ENCODE data around the gene RCL1. TPM values are rescaled to one million over a fixed set of nuclear protein-coding genes. Genes with fewer than 3 reads are reported as not detected.

The RCL1 gene, protein sequence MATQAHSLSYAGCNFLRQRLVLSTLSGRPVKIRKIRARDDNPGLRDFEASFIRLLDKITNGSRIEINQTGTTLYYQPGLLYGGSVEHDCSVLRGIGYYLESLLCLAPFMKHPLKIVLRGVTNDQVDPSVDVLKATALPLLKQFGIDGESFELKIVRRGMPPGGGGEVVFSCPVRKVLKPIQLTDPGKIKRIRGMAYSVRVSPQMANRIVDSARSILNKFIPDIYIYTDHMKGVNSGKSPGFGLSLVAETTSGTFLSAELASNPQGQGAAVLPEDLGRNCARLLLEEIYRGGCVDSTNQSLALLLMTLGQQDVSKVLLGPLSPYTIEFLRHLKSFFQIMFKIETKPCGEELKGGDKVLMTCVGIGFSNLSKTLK
- total RNA-seq = 30.7 TPM

DNA sequence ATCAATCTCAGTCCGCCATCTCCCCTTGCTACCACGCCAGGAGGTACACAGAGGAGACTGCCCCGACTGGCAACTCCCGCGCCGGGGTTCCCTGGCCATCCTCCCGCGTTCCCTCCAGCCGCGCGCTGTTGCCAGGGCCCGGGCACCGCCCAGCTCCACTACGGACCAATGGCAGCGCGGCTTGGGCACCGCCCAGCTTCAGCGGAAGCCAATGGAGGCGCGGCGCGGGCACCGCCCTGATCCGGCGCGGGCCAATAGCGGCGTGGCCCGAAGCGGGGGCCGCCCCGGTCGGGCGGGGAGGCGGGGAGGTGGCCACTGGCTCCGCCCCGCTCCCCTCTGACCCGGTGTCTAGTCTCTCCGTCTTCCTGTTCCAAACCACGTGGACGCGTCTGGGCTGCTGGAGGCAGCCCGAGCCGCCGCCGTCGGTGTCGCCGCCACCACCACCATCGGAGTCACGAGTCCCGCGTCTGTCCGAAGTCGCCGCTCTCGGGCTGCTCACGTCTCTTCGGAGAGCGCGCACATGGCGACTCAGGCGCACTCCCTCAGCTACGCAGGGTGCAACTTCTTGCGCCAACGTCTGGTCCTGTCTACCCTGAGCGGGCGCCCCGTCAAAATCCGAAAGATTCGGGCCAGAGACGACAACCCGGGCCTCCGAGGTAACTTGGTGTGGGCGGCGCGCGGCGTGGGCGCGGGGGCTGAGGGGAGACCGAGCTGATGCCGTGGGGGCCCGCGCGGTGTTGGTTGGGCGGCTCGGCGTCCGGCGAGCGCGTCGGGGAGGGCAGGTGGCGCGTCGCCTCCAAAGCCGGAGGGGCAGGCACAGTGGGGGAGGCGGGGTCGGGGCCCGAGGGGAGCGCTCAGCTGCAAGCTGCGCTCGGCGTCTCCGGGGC is at the start of gene RCL1:
Gene RCL1, plus strand, starts transcription at position 373 of the 887 bp plus-strand sequence. Its CDS starts 148 bp downstream, at position 521.

Small RNAs within 50 kb of the gene (small RNA-seq; reads per million reads assigned to genes)
- gene AL158147.1 (ENCODE audit: low replicate concordance) (not detected), gene MIR101-2 (ENCODE audit: low replicate concordance) (not detected)

Other genes starting within 250 kb of the RCL1 start
- gene PLPP6, start 130.7 kb upstream of the RCL1 start, total RNA-seq = 12.8 TPM
- 13.8 TPM for gene SPATA6L, start 126.5 kb upstream of the RCL1 start, total RNA-seq
- gene CDC37L1, start 113.4 kb upstream of the RCL1 start, total RNA-seq = 31.3 TPM
- gene AK3, start 51.7 kb upstream of the RCL1 start, total RNA-seq = 36.0 TPM
- gene JAK2, start 192.3 kb downstream of the RCL1 start, total RNA-seq = 39.8 TPM